DND-41 (cell line): ENCODE measurements around the gene AGAP1.
"Not testable (repeated sequence)": the region's sequence is repeated elsewhere in the genome, so short reads cannot be mapped to it uniquely, and the experiment has no call there.

Experiments
- ATAC-seq: fragments of 200-7000 bp; cut with Tn5 transposase; 3 replicates; pipeline ENCODE4 v1.9.1; 2021; ENCODE audit warnings: low read depth; ENCODE audit not compliant: insufficient read depth
- DNase-seq: peaks from one replicate; pipeline ENCODE4 v3.0.0-alpha.2; 2020
- H2AFZ ChIP-seq: 2 replicates; pipeline ENCODE4 v1.6.0; 2012; ENCODE audit warnings: low read depth, low read length
- H3K27ac ChIP-seq: 2 replicates; pipeline ENCODE4 v1.5.1; 2012; ENCODE audit warnings: low read length, inconsistent platforms
- H3K27me3 ChIP-seq: fragments of 200-600 bp; sonication (generic); 2 replicates; pipeline ENCODE4 v1.6.0; 2012; ENCODE audit warnings: low read length, mild to moderate bottlenecking, inconsistent platforms; ENCODE audit not compliant: insufficient read depth, poor library complexity
- H3K36me3 ChIP-seq: 2 replicates; pipeline ENCODE4 v1.5.1; 2012; ENCODE audit warnings: low read length, inconsistent platforms; ENCODE audit not compliant: insufficient read depth
- H3K4me1 ChIP-seq: 2 replicates; pipeline ENCODE4 v1.5.1; 2012; ENCODE audit warnings: mild to moderate bottlenecking, low read length; ENCODE audit not compliant: insufficient read depth
- H3K4me2 ChIP-seq: 2 replicates; pipeline ENCODE4 v1.6.0; 2012; ENCODE audit warnings: mild to moderate bottlenecking, moderate library complexity, low read length, inconsistent platforms; ENCODE audit not compliant: insufficient read depth
- H3K4me3 ChIP-seq, 2 experiments: fragments of 200-600 bp in 1 of 2; shearing (Covaris generic) in 1 of 2; 2 replicates each; pipeline ENCODE4 v1.5.1; 2012 to 2016; ENCODE audit warnings: inconsistent platforms in 2 of 2, low read length in 2 of 2, mild to moderate bottlenecking in 2 of 2, low read depth in 1 of 2, moderate library complexity in 1 of 2
- H3K79me2 ChIP-seq: 2 replicates; pipeline ENCODE4 v1.6.0; 2012; ENCODE audit warnings: low read length, inconsistent platforms; ENCODE audit not compliant: insufficient read depth
- H3K9ac ChIP-seq: 2 replicates; pipeline ENCODE4 v1.6.0; 2012; ENCODE audit warnings: low read depth, mild to moderate bottlenecking, inconsistent platforms, low read length, moderate library complexity
- H3K9me3 ChIP-seq: 2 replicates; pipeline ENCODE4 v1.5.1; 2012; ENCODE audit warnings: low read length, moderate library complexity, mild to moderate bottlenecking, inconsistent platforms; ENCODE audit not compliant: insufficient read depth, severe bottlenecking
- H4K20me1 ChIP-seq: 2 replicates; pipeline ENCODE4 v1.6.0; 2012; ENCODE audit warnings: low read length; ENCODE audit not compliant: insufficient read depth
- CTCF ChIP-seq: IDR thresholded peaks from 2 replicates; pipeline ENCODE4 v1.5.1; 2012; ENCODE audit warnings: borderline replicate concordance, low read length, moderate library complexity, mild to moderate bottlenecking; ENCODE audit not compliant: poor library complexity, severe bottlenecking; ENCODE audit errors: extremely low read depth
- EZH2 ChIP-seq: IDR thresholded peaks from 3 replicates; pipeline ENCODE4 v1.6.1; 2012; ENCODE audit warnings: borderline replicate concordance, low read depth, mild to moderate bottlenecking, moderate library complexity, low read length, inconsistent platforms; ENCODE audit not compliant: severe bottlenecking

AGAP1 gene

GRCh38 chr2:236061899-236062298, 568.1 kb downstream of the AGAP1 start:
- Histone ChIP-seq H3K4me2 (no peak overlapping the region), H3K4me3 (no peak overlapping the region)

GRCh38 chr2:236062806-236063205, 569.0 kb downstream of the AGAP1 start:
- H3K36me3 ChIP-seq, DNase-seq, H3K4me2 ChIP-seq, H3K4me1 ChIP-seq, H2AFZ ChIP-seq, H4K20me1 ChIP-seq, H3K9ac ChIP-seq, H3K9me3 ChIP-seq, H3K79me2 ChIP-seq, H3K4me3 ChIP-seq, ATAC-seq, H3K27me3 ChIP-seq, H3K27ac ChIP-seq: not testable (repeated sequence)

More at GRCh38 chr2:236061899-236062298, 568.1 kb downstream of the AGAP1 start:
- Histone ChIP-seq H2AFZ (no peak overlapping the region), H3K9ac (no peak overlapping the region), H3K9me3 (no peaks in the 10 kb centered on the region), H3K27ac (no peak overlapping the region), H4K20me1 (no peaks in the 10 kb centered on the region), H3K27me3 (no peaks in the 10 kb centered on the region), H3K4me1 (peaks cover 10% of the 10 kb centered on the region), H3K36me3 (no peaks in the 10 kb centered on the region), H3K79me2 (no peaks in the 10 kb centered on the region)
- no peak for DNase-seq
- TF ChIP-seq CTCF (no peak), EZH2 (no peak)
- no peak for ATAC-seq

GRCh38 chr2:236063994-236064393, 570.2 kb downstream of the AGAP1 start:
- no peaks in the 10 kb centered on the region for H4K20me1 ChIP-seq
- no peak overlapping the region for H3K4me2 ChIP-seq
- H3K4me3 ChIP-seq: no peak overlapping the region
- no peak overlapping the region for H2AFZ ChIP-seq
- H3K4me1 ChIP-seq: no peaks in the 10 kb centered on the region
- no peak for DNase-seq
- H3K9ac ChIP-seq: no peak overlapping the region
- no peak for TF ChIP-seq EZH2
- no peak for TF ChIP-seq CTCF
- H3K27ac ChIP-seq: no peak overlapping the region
- no peaks in the 10 kb centered on the region for H3K79me2 ChIP-seq
- H3K9me3 ChIP-seq: no peaks in the 10 kb centered on the region
- no peaks in the 10 kb centered on the region for H3K27me3 ChIP-seq
- H3K36me3 ChIP-seq: no peaks in the 10 kb centered on the region
- no peak for ATAC-seq

GRCh38 chr2:236065314-236066160, 571.7 kb downstream of the AGAP1 start:
- no peaks in the 10 kb centered on the region for H3K9me3 ChIP-seq
- no peaks in the 10 kb centered on the region for H3K79me2 ChIP-seq
- no peaks in the 10 kb centered on the region for H3K36me3 ChIP-seq
- H3K9ac ChIP-seq: no peak overlapping the region
- no peaks in the 10 kb centered on the region for H3K27me3 ChIP-seq
- TF ChIP-seq CTCF (no peak), EZH2 (no peak)
- H2AFZ ChIP-seq: no peak overlapping the region
- H3K27ac ChIP-seq: no peak overlapping the region
- no peak overlapping the region for H3K4me3 ChIP-seq
- DNase-seq (no peak), ATAC-seq (no peak)
- H4K20me1 ChIP-seq: no peaks in the 10 kb centered on the region
- H3K4me1 ChIP-seq: no peaks in the 10 kb centered on the region
- H3K4me2 ChIP-seq: no peak overlapping the region
